HUES64 (cell line): ENCODE measurements around the gene NECTIN4.
"Not testable (repeated sequence)": the region's sequence is repeated elsewhere in the genome, so short reads cannot be mapped to it uniquely, and the experiment has no call there.

Source experiments
- H3K27ac ChIP-seq: 2 replicates; pipeline ENCODE4 v1.7.0; 2013; ENCODE audit warnings: low read depth, low read length, inconsistent platforms
- H3K27me3 ChIP-seq: 2 replicates; pipeline ENCODE4 v1.6.1; 2013; ENCODE audit warnings: mild to moderate bottlenecking, low read length; ENCODE audit not compliant: insufficient read depth
- H3K36me3 ChIP-seq: 2 replicates; pipeline ENCODE4 v1.6.1; 2013; ENCODE audit warnings: mild to moderate bottlenecking, low read length; ENCODE audit not compliant: insufficient read depth
- H3K4me1 ChIP-seq: 2 replicates; pipeline ENCODE4 v1.6.1; 2013; ENCODE audit warnings: mild to moderate bottlenecking, low read length, moderate library complexity; ENCODE audit not compliant: insufficient read depth
- H3K4me3 ChIP-seq: 2 replicates; pipeline ENCODE4 v1.5.1; 2013; ENCODE audit warnings: mild to moderate bottlenecking, low read length, moderate library complexity
- H3K9ac ChIP-seq: 2 replicates; pipeline ENCODE4 v1.6.1; 2013; ENCODE audit warnings: mild to moderate bottlenecking, low read depth, low read length
- H3K9me3 ChIP-seq: 2 replicates; pipeline ENCODE4 v1.6.1; 2013; ENCODE audit warnings: low read depth, low read length; ENCODE audit not compliant: insufficient read depth
- WGBS: fragments of 150-250, 120-280 bp; methylation state at CpG from one replicate; pipeline ENCODE4 v1.1.7; 2013; ENCODE audit warnings: missing lambda C conversion rate; 5-methylcytosine and 5-hydroxymethylcytosine counted together

Gene NECTIN4

DNA sequence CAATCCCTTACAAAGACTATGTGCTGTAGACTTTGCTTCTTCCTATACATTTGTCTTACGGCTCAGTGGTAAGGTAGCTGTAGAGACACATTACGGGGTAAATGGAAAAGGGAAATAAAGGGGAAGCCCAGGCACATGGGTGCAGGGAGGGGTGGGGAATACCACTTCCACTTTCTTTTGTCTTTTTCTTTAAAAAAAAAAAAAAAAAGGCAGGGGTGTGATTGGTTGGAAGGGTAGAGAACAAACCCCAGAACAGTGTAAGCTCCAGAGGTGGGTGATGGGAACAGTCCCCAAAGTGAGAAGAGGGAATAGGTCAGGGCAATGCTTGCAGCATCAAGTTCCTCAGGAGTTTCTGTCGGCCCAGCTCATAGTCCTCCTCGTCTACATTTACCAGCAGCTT is 32.5 kb upstream of the NECTIN4 start:
- no peaks in the 10 kb centered on the region for H3K9me3 ChIP-seq
- H3K4me1 ChIP-seq = peaks cover 10% of the 10 kb centered on the region

GRCh38 chr1:161121042-161121650 is 31.8 kb upstream of the NECTIN4 start:
- Histone ChIP-seq H3K9ac (no peak overlapping the region), H3K36me3 (peaks cover 61% of the 10 kb centered on the region), H3K27ac (no peak overlapping the region), H3K4me3 (no peak overlapping the region), H3K9me3 (no peaks in the 10 kb centered on the region), H3K4me1 (peaks cover 10% of the 10 kb centered on the region), H3K27me3 (no peaks in the 10 kb centered on the region)
- 88% methylated on average over 2 of the region's 3 CpGs for WGBS

More for the DNA sequence above, 32.5 kb upstream of the NECTIN4 start:
- Histone ChIP-seq H3K27me3 (no peaks in the 10 kb centered on the region), H3K4me3 (no peak overlapping the region), H3K9ac (no peak overlapping the region), H3K36me3 (peaks cover 65% of the 10 kb centered on the region), H3K27ac (no peak overlapping the region)
- 92% methylated on average over 4 of the region's 4 CpGs for WGBS

GRCh38 chr1:161119092-161119903 is 29.9 kb upstream of the NECTIN4 start:
- Histone ChIP-seq H3K4me1 (peaks cover 10% of the 10 kb centered on the region), H3K27ac (peak overlapping the region; percentile 38; the same call in 1 of the 2 replicates), H3K27me3 (no peaks in the 10 kb centered on the region), H3K36me3 (peaks cover 52% of the 10 kb centered on the region), H3K9ac (no peak overlapping the region; the same call in 1 of the 2 replicates), H3K9me3 (no peaks in the 10 kb centered on the region), H3K4me3 (peak overlapping the region; percentile 81)
- WGBS = 76% methylated on average over 10 of the region's 10 CpGs

GRCh38 chr1:161117759-161118581 is 28.6 kb upstream of the NECTIN4 start, which contains the start of the genes NIT1 and PFDN2:
NIT1 (plus strand) TSS chr1:161118105; CDS start chr1:161118177, 72 bp downstream.
PFDN2 (minus strand) TSS chr1:161118037; CDS start chr1:161118026, 11 bp downstream.
- Histone ChIP-seq H3K36me3 (peaks cover 47% of the 10 kb centered on the region), H3K9ac (peak within 1 kb of the TSS; percentile 69), H3K4me3 (peak within 1 kb of the TSS; percentile 81), H3K9me3 (no peaks in the 10 kb centered on the region), H3K27ac (peak within 1 kb of the TSS; percentile 95), H3K4me1 (peaks cover 10% of the 10 kb centered on the region), H3K27me3 (no peaks in the 10 kb centered on the region)
- under 1% methylated on average over 58 of the region's 58 CpGs for WGBS

DNA sequence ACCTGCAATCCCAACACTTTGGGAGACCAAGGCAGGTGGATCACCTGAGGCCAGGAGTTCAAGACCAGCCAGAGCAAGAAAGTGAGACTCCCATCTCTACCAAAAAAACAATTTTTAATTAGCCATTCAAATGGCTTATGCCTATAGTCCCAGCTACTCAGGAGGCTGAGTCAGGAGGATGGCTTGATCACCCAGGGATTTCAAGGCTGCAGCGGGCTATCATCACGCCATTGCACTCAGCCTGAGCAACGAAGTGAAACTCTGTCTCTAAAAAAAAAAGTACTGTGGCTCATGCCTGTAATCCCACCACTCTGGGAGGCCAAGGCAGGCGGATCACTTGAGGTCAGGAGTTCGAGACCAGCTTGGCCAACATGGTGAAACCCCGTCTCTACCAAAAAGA is 26.6 kb upstream of the NECTIN4 start:
- peaks cover 27% of the 10 kb centered on the region for H3K36me3 ChIP-seq
- H3K9me3 ChIP-seq, H3K4me3 ChIP-seq, H3K27me3 ChIP-seq, H3K9ac ChIP-seq, H3K4me1 ChIP-seq, H3K27ac ChIP-seq: not testable (repeated sequence)
- WGBS = 95% methylated on average over 6 of the region's 6 CpGs

- Histone ChIP-seq H3K4me1 (peaks cover 10% of the 10 kb centered on the region), H3K27me3 (no peaks in the 10 kb centered on the region), H3K4me3 (no peak overlapping the region), H3K9ac (no peak overlapping the region), H3K9me3 (no peaks in the 10 kb centered on the region), H3K36me3 (peaks cover 23% of the 10 kb centered on the region), H3K27ac (no peak overlapping the region)
- 96% methylated on average over 12 of the region's 12 CpGs for WGBS
These were observed 25.9 kb upstream of the NECTIN4 start for GRCh38 chr1:161115132-161115711.

GRCh38 chr1:161114556-161114955 is 25.2 kb upstream of the NECTIN4 start:
- H3K36me3 ChIP-seq = peaks cover 23% of the 10 kb centered on the region; the same call in 1 of the 2 replicates
- H3K4me1 ChIP-seq = peaks cover 10% of the 10 kb centered on the region

DNA sequence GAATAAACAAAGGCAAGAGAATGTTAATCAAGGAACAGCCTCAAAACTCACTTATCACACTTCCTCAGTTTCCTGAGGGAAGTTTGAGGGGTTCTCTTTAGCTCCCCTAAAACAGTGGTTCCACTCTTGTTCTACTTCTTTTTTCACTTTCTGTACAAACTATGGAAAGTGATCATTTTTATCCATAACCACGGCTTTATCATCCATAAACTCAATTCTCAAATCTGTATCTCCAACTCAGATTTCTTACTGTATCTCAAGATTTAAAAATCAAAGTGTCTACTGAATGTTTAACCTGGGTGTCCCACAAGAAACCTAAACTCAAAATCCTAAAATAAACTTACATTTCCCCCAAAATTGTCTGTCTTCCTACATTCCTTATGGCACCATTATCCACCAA is 24.6 kb upstream of the NECTIN4 start:
- WGBS = 95% methylated on average over 1 of the region's 1 CpG
- H3K4me3 ChIP-seq = no peak overlapping the region
- no peaks in the 10 kb centered on the region for H3K9me3 ChIP-seq
- peaks cover 28% of the 10 kb centered on the region; the same call in 1 of the 2 replicates for H3K36me3 ChIP-seq
- H3K27ac ChIP-seq = no peak overlapping the region
- 0 out of 2 replicates have a peak, but pooled peaks cover 4% of the 10 kb centered on the region for H3K4me1 ChIP-seq
- H3K9ac ChIP-seq = no peak overlapping the region
- H3K27me3 ChIP-seq = no peaks in the 10 kb centered on the region

More at GRCh38 chr1:161114556-161114955, 25.2 kb upstream of the NECTIN4 start:
- Histone ChIP-seq H3K27ac (no peak overlapping the region), H3K9me3 (no peaks in the 10 kb centered on the region), H3K4me3 (no peak overlapping the region), H3K27me3 (no peaks in the 10 kb centered on the region), H3K9ac (no peak overlapping the region)
- 100% methylated on average over 1 of the region's 2 CpGs for WGBS

GRCh38 chr1:161111527-161111926 is 22.2 kb upstream of the NECTIN4 start:
- no peaks in the 10 kb centered on the region for H3K27me3 ChIP-seq
- 95% methylated on average over 2 of the region's 2 CpGs for WGBS
- H3K27ac ChIP-seq = no peak overlapping the region
- H3K4me1 ChIP-seq = no peaks in the 10 kb centered on the region
- H3K9me3 ChIP-seq = no peaks in the 10 kb centered on the region
- peaks cover 28% of the 10 kb centered on the region; the same call in 1 of the 2 replicates for H3K36me3 ChIP-seq
- no peak overlapping the region for H3K9ac ChIP-seq
- H3K4me3 ChIP-seq = no peak overlapping the region

DNA sequence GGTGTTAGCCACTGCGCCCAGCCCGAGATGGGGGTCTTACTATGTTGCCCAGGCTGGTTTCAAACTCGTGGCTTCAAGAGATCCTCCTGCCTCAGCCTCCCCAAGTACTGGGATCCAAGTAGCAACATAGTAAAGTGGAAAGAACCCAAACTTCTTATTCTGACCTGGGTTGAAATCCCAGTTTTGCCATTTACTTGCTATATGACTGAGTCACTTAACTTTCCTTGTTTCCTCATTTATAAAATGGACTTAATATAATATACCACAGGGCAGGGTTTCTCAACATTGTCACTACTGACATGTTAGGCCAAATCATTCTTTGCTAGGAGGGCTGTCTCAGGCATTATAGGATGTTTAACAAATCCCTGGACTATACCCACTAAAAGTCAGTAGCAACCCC is 21.8 kb upstream of the NECTIN4 start:
- H3K4me1 ChIP-seq = no peaks in the 10 kb centered on the region
- WGBS = 96% methylated on average over 3 of the region's 3 CpGs
- H3K4me3 ChIP-seq = no peak overlapping the region
- H3K36me3 ChIP-seq = peaks cover 28% of the 10 kb centered on the region; the same call in 1 of the 2 replicates
- no peaks in the 10 kb centered on the region for H3K9me3 ChIP-seq
- no peak overlapping the region for H3K27ac ChIP-seq
- no peaks in the 10 kb centered on the region for H3K27me3 ChIP-seq
- H3K9ac ChIP-seq = no peak overlapping the region
